HG03280 (cell line): ENCODE measurements around the gene KRT86.
"Not testable (repeated sequence)": the region's sequence is repeated elsewhere in the genome, so short reads cannot be mapped to it uniquely, and the experiment has no call there.

Source experiments
- ATAC-seq: cut with Tn5 transposase; IDR thresholded peaks from one replicate; pipeline ENCODE4 v1.9.1; 2021; ENCODE audit warnings: mild to moderate bottlenecking, moderate library complexity; ENCODE audit not compliant: unreplicated experiment

Gene KRT86

DNA sequence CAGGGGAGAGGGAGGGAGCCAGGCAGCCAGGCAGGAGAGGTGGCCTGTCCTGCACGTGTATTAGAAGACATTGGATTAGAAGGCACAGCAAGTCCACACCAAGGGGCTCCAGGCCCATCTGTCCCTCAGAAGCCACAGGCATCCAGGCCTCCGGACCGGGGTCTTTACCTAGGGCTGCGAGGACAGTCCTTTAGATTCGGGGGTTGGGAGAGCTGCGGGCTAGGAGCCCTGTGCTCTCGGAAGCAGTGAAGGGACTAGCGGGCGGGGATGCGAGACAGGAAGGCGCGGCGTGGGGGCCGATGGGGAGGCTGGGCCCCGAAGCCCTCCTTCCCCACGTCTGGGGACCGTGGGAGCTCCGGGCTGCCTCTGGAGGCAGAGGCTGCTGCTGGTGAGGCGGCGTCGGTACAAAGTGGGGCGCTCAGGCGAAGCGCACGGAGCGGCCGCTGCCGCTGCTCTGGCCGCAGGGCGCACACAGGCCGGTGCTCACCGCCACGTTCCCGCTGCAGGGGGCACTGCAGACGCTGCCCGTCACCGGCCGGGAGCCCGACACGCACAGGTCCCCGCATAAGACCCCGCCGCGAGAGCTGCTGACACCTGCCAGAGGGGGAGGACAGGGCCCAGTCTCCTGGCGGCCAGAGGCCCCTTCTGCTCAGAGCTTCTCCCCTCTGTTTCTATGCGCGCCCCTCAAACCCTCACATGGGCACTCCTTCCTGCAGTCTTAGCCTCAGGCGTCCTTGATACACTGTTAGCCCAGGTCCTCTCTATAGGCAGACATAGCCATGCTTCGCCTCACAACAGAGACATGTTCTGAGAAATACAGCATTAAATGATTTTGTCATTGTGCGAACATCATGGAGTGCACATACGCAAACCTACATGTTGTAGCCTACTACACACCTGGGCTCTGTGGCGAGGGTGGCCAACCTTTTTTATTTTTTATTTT, 24.1 kb upstream of the KRT86 start:
- ATAC-seq: no peak

DNA sequence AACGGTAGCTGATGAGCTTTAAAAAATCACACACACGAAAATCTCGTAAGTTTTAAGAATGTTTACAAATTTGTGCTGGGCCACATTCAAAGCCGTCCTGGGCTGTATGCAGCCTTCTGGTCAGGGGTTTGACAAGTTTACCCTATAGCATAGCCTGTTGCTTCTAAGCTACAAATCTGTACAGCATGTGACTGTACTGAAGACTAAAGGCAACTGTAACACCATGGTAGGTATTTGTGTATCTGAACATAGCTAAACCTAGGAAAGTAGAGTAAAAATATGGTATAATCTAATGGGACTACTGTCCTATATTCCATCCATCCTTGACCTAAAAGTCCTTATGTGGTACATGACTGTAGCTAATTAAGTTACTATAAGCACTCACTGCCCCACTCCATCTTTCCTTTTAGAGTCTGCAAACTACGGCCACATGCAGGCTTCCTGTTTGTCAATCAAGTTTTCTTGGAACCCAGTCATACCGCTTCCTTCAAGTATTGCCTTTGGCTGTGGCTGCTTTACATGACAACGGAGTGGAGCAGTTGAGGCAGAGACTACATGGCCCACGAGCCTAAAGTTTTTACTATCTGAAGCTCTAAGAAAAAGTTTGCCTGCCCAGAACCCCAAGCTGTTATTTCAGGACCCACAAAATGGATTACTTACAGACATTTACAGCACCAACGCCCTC, 22.9 kb upstream of the KRT86 start:
- no peak for ATAC-seq

DNA sequence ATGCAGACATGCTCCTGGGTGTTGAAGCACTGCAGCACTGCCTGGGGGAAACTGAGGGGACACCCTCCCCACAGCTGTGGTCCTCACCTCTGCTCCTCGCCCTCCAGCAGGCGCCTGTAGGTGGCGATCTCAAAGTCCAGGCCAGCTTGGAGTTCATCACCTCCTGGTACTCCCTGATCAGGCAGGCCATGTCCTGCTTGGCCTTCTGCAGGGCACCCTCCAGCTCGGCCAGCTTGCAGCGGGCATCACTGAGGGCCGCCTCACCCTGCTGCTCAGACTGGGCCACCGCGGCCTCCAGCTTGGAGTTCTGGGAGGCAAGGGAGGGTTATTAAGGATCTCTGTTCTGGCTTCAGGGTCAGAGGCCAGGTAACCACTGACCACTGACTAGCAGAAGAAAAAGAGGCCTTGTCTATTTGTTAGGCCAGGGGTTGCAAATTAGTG, 22.2 kb upstream of the KRT86 start:
- not testable (repeated sequence) for ATAC-seq

DNA sequence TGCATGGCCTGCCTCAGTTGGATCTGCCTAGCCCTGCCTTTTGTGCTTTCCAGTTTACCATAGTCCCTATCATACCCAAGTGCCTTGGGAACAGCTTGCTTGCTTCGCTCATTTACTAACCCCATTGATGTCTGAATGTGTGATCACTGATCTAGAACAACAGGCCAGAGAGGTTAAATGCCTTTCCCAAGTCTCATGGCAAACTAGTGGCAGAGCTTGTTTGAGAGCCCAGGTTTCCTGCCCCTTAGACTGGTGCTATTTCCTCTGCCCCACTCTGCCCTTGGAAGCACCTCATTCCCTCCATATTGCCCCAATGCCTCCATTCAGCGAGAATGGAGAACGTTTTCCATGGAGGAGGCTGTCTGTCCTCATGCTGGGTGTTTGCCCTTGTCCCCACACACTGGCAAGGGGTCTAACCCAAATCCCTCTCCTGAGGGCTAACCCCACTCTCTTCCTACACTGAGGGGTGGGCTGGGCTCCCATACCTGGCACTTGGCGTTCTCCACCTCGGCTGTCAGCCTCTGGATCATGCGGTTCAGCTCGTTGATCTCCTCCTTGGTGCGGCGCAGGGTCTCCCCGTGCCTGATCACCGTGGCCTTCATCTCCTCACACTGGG, 21.6 kb upstream of the KRT86 start:
- no peak for ATAC-seq

DNA sequence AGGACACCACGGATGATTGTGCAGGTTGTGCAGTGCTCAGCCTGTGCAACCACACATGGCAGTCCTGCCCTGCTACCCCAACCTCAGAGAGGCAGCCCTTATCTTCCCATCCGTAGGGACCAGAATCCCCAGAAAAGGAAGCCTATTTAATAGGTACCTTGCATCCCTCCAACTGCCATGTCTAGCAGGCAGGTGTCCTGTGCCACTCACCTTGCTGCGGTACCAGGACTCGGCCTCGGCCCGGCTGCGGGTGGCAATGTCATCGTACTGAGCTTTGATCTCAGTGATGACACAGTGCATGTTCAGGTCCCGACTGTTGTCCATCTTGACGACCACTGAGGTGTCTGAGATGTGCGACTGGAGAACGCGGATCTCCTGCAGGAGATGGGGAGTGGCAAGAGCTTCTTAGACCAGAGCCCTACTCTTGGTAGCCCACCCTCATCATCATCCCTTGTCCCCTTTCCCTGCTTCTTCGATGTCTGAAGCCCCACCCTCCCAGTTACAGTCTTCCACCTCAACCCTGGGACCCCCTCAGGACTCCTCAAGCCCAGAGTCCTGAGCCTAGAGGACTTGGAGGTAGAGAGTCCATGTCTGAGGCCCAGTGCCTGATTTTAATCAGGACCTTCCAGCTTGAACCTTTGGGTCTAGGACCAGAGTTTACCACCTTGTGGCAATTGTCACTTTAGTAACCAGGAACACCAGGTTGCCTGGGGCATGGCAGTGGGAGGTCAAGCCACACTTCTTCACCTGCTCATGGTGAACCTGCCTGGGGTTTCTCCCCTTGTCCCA, 20.9 kb upstream of the KRT86 start:
- no peak for ATAC-seq

DNA sequence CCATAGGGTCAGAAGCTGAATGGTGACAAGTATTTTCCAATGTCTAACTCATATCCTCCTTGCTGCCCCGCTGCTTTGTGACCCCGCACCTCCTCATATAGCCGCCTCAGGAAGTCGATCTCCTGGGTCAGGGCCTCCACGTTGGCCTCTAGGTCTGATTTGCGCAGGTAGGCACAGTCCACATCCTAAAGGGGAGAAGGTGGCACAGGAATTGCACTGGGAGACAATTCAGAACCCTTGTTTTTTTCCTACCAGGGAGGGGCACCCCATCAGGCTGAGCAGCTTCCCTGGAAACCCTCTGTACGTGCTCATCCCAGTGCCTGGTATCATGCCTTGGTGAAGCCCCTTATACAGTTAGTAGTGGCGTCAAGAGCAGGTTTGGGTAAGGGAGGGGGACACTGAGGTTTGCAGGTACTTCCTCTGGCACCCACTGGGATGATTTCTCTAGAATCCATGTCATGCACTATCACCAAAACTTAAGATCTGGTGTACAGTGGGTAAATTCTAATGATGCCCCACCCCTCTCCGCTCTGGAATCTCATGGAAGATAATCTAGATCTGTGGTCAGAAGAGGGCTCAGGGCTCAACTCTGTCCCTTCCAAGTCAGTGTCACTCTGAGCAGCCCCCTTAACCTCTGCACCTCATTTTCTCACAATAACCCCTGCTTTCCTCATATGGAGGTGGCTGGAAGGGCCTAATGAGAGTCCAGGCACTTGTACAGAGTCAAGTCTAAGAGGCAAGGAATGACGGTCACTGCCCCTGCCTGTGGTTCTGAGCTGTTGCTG, 20.1 kb upstream of the KRT86 start:
- ATAC-seq: no peak

DNA sequence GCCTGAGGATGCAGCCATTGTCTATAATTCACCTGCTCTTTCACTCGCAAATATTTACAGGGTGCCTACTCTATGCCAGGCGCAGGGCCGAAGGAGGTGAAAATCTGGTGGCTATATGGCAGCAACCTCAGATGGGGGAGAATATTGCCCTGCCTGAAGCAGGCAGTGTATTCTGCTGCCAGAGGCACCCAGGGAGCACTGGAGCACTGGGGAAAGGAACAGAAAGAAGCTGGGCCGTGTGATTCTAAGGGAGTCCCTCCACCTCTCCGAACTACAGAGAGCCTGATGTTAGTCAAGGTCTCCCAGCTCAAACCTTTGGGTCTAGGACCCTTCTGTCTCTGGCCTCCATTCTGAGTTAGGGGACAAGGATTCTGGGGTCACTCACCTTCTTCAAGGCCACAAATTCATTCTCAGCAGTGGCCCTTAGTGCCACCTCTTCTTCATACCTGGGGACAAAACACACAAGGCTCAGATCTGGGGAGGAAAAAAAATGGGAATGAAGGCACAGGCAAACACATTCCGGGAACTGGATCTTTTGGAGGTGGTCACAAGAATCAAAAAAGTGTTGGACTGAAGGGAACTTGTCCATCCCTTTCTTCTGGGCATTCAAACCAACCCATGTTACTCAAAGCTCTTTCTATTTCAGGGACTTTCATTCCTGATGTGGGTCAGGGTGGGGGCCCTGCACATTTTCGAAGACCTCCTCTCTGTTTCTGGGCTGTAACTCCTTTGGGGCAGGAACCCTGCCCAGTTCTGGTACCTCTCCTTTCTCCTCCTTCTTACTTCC, 19.3 kb upstream of the KRT86 start:
- no peak for ATAC-seq

DNA sequence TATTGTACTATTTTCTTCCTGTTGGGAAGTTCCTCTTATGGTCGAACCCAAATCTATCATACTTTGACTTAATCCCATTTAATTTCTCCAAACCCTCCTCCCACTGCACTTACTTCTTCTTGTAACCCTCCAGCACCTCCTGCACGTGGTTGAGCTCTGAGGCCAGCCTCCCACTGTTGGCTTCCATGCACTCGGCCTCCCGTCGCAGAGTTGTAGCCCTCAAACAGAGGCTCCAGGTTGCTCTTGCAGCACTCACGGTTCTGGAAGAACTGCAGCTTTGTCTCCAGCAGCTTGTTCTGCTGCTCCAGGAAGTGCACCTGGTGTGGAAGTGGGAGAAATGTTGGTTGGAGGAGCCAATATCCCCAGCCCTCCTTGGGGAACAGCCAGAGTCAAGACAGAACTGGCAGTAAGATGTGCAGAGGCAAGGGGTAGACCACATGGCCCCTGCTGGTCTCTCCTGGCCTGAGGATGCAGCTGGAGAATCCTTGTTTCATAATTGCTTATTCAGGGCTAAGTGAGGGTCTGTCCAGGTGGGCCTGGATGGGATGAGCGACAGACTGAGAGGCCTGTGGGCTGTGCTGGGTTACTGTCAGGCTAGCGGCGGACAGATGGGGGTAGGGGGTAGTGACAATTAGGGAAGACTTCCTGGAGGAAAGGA, 18.4 kb upstream of the KRT86 start:
- ATAC-seq: no peak

DNA sequence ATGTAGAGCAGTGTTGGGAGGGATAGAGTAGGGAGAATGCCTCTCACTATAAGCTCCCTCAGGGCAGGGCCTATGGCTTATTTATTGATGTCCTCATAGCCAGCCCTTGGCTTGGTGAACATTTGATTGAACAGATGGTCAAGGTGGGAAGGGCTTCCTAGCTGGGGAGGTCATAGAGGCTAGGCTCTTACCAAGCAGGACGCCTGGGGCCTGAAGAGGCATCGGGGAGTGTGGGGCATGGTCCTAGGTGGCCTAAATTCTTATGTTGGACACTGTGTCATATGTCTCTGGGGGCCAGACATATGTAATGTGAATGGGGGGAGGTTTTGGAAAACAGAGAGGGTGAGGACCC, 17.9 kb upstream of the KRT86 start:
- ATAC-seq: no peak

DNA sequence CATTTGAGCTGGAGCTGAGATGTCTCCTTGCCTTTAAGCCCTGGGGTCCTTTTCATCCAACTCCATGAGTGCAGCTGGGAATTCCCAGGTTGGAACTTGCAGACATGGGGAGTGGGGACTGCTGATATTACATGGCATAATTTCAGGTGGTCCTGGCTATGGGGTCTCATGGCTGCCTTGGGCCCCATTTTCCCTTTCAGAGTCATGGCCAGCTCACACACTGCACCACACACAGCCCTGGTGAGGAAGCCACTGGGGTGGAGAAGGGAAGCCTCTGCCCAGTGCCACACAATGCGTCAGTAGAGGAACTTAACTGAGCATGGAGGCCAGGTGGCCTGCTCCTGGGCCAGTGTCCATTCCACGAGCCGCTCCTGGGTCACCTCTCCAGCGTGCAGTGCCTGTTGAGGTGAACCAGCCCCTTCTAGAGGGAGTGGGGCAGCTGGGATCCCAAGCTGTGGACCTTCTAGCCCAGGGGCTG, 17.3 kb upstream of the KRT86 start:
- no peak for ATAC-seq

DNA sequence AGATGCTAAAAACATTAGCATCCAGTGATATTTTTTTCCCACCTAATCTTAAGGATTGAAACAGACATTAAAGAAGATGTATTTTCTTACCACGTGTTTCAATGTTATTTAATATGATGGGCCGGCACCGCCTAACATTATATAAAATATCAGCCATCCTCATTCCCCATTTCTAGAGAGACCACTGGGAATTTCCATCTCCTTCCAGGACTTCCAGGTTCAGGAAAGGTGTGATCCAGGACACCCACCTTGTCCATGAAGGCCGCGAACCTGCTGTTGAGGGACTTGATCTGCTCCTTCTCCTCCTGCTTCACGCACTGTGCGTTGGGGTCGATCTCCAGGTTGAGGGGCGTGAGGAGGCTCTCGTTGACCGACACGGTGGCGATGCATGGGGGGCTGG, 16.5 kb upstream of the KRT86 start:
- ATAC-seq: not testable (repeated sequence)

DNA sequence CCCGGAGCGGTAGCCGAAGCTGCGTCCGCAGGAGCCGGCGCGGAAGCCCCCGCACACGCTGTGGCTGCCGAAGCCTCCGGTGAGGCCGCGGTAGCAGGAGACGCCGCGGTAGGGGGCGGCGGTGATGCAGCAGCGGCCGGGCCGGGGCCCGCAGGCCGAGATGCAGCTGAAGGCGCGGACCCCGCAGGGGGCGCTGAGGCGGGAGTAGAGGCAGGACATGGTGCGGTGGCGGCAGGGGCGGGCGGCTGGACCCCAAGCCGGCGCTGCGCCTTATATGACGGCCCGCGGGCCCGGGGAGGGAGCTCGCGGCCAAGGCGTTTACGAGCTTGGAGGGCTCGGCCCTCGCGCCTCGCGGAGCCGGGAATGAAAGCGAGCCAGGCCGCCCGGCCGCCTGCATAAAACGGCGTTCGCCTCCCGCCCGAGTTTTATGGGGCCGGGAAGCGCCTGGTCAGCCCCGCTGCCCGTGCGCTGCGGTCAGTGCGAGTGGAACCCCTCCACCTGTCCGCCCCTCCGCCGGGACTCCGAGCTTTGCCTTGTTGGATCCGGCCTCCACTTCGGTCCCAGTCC, 16.0 kb upstream of the KRT86 start:
- no peak for ATAC-seq

DNA sequence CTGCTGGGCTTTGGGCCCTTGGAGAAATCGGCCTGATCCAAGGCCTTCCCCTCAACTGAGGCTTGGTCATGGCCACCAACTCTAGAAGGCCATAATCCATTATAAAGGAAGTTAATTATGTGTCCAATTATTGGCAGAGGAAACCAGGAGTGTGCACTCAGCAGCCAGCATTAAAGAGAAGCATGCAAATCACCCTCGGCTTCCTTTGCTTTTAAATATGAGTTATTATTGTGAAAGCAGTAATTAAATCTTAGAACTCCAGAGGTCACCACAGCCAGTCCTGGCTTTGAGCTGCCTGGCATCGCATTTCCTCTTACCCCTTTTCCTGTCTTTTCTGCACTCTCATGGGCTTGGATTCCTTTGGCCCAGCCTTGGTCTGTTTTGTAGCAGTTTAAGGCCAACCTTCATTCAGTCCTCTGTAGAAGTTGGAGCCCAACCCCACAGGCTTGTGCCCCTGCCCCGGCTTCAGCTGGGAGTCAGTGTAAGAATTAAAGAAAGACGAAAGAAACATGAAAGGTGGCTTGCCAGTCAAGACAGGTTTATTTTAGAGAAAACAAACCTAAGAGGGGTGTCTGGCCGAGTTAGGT, 14.7 kb upstream of the KRT86 start:
- ATAC-seq: no peak

DNA sequence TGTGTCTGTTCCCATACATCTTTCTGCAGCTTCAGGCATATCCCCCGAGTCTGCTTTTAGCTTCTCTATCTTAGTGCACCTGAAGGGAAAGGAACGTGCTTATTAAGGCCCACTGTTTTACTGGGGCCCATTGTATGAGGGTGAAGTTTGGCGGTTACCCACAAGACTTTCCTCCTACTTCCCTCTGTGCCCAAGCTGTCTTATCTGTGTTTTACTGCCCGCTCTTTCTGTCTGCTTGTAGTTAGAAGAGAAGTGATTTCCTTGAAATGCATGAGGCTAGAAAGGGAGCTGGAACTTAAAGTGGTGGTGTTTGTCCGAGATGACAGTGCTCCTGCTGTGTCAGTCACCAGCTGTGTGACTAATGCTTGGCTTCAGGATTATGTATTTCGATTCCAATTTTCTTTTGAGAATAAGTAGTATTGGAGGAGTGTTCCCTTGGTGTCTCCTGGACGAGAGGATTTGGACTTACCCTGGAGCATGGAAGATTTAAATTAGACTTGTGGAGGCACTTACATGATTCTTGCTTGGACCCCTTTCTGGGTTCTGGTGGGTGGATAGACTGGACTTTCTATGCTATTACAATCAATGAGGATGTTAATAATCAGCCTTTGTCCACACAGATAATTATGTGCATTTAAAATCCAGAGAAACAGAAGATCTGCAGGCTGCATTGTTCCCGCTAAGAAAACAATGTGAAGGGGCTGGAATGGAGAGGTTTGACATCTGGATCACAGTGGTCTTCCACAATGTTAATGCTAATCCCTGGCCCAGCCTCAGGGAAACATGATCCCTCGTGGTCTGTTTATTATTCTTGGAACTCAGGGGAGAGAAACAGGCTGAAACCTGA, 13.9 kb upstream of the KRT86 start:
- ATAC-seq: no peak

DNA sequence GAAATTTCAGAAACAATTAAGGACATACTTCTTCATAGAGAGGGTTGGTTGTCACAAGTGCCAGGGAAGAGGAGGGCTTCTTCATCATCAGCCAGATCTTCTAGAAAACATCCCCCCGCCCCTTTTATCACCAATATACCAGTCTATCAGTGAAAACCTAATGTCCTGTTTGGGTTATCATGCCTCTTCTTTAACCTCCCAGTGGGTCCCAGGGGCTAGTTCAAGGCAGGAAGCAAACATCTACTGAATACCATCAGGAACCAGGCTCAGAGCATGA, 13.3 kb upstream of the KRT86 start:
- no peak for ATAC-seq

DNA sequence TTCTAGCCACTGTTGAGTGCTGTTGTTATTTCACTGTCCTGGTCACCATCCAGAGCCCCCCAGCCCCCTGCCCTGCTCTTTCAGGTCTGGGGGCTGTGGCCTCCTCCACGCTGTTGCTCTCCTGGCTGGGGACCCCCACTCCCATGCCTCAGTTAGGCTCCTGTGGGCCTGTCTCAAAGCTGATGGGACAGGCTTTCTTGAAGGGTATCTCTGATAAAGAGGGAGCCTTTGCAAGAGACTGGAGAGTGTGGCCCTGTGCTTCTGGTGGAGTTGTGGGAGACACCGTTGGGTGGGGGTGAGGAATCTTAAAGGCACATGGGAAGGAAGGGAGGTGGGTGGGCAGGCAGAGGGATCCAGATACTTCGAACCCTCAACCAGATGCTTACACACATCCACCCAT, 12.2 kb upstream of the KRT86 start:
- ATAC-seq: no peak

DNA sequence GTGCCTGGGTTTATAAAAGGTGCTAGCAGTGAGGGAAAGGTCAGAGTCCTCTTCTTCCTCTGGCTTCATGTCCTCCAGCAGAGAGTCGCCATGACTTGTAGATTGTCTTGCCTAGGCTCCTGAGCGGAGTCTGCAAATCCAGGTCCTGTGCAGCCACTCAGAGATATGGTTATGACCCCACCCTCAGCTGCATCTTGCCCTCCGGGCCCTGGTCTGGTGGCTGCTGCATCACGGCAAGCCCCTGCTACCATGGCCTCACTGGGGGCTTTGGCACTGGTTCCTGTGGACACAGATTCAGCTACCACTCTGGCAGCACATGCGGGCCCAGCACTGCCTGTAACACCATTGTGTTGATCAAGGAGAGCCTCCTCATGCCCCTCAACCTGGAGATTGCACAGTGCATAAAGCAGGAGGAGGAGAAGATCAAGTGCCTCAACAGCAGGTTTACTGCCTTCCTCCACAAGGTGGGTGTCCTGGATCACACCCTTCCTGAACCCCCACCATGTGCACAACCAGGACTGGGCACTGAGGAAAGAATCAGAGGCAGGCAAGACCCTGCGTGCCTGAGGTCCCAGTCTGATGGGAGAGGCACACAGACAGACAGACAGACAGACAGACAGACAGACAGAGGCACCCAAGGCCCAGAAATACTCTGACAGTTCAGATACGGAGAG, 10.5 kb upstream of the KRT86 start:
- no peak for ATAC-seq
